ENCODE measurements around the gene TMEM175.

DNA sequence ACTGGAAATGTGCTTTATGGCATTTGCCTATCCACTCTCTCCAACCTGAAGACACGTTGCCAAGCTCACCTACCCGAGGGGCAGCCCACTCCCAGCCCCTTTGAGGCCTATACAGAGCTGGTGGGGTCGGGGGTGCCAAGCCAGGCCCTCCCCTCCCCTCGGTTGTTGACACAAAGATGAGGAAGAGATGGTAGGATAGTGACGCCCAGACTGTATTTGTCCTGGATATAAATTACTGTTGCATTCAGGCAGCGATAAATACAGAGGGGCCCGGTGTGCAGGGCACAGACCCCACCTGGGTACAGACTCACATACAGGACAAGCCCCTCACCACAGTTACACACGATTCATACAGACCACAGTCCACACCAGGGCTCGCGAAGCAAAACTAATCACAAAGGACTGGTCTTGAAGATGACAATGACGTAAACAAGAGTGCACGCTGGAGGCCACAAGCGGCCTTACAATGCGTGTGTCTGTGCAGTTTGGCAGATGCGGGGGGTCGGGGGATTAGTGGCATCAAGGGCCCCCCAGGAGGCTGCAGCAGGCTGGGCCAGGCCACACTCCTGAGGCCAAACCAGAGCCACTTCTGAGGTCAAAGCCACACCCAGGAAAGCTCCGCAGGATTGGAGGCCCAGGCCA is 26.6 kb downstream of the TMEM175 start:
- no peak for TF ChIP-seq POLR2AphosphoS5 (IDR thresholded peaks at IDR 0.05)
- TF ChIP-seq, protein P1, sequence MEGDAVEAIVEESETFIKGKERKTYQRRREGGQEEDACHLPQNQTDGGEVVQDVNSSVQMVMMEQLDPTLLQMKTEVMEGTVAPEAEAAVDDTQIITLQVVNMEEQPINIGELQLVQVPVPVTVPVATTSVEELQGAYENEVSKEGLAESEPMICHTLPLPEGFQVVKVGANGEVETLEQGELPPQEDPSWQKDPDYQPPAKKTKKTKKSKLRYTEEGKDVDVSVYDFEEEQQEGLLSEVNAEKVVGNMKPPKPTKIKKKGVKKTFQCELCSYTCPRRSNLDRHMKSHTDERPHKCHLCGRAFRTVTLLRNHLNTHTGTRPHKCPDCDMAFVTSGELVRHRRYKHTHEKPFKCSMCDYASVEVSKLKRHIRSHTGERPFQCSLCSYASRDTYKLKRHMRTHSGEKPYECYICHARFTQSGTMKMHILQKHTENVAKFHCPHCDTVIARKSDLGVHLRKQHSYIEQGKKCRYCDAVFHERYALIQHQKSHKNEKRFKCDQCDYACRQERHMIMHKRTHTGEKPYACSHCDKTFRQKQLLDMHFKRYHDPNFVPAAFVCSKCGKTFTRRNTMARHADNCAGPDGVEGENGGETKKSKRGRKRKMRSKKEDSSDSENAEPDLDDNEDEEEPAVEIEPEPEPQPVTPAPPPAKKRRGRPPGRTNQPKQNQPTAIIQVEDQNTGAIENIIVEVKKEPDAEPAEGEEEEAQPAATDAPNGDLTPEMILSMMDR (IDR thresholded peaks at IDR 0.05): no peak
- no peak for TF ChIP-seq POLR2A (IDR thresholded peaks at IDR 0.05)

Measured in breast epithelium (tissue), 3 donors.